DMS79 (cell line): ENCODE results near the gene AP3B1.
"Not testable (repeated sequence)": the region's sequence is repeated elsewhere in the genome, so short reads cannot be mapped to it uniquely, and the experiment has no call there.

ENCODE experiments used
- DNase-seq: peaks from one replicate; lab custom pipeline; 2025; lab: John Stamatoyannopoulos, UW

AP3B1 gene

DNA sequence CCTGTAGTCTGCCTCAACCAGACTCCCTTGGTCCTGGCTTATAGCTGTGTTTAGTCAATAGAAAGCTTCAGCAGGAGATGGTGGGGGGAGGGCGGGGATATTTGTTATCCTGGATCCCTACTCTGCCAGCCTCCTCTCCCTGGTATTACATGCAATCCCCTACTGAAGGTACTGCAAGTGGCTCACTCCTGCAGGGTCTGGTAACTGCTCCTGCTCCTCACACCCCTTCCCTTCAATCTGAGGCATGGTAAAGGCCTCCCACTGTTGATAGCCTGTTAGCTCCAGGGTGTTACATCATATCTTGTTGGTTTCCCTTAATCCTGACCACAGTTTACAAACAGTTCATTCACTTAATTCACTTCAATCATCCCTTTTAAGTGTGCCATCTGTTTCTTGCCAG lies 137.5 kb downstream of the AP3B1 start:
- no peak for DNase-seq

DNA sequence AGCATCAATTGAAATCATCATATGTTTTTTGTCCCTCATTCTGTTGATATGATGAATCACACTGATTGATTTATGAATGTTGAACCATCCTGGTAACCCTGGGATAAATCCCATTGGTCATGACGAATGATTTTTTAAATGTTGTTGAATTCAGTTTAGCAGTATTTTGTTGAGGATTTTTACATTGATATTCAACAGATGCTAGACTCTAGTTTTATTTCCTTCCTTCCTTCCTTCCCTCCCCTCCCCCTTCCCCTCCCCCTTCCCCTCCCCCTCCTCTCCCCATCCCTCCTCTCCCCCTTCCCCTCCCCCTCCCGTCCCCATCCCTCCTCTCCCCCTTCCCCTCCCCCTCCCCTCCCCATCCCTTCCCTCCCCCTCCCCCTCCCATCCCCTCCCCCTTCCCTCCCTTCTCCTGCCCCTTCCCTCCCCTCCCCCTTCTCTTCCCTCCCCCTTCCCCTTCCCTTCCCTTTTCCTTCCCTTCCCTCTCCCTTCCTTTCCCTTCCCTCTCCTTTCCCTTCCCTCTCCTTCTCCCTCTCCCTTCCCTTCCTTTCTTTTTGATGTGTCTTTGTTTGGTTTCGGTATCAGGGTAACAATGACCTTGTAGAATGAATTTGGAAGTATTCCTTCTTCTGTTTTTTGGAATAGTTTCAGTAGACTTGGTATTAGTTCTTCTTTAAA lies 142.8 kb downstream of the AP3B1 start:
- DNase-seq = no peak

DNA sequence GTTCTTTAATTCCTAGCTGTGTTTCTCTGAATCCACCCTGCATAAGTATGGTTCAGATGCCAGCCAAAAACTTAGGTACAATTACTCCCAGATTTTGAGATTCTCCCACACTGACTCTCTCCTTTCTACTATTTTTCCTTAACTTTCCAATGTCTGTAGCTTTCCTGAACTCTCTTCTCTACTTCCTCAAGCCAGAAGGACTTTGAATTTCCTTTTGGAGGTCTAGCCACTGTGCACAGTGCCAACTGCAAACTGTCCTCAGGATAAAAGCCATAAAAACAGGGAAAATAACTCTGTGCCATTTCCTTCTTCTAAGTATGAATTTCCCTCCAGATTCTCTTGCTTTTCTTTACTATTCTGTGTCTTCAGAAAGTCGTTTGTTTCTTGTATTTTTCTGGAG lies 157.2 kb downstream of the AP3B1 start:
- DNase-seq = no peak

DNA sequence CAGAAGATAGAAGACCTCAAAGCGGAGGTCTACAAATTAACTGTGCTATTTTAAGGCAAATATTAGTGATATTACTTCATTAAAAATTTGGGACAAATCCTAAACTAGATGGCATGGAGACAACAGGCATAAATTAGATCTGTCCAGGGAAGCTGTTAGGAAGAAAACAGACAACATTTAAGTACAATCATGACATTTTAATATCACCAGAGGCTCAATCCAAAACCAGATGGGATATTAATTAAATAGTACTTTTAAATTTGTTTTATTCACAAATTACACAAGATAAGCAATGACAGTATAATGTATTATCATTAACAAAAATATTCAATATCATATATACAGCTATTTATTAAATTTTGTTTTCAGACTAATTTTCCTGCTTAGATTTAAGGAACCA lies 161.1 kb downstream of the AP3B1 start:
- no peak for DNase-seq

DNA sequence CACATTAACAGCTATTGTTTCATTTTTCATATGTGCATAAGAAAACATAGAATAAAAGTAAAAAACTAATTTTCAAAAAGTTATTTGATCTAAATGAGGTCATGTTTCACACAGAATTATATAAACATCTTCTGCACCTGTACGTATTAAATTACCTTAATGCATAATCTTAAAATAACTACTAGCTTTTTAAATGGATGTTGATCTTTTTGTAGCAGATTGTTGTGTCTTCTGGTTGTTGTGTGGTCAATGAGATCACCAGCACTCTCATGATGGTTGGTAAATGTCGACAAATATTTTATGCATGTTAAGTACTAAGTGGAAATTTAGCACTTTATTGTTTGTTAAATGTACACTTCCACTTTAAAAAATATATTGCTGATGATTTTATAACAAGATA lies 162.0 kb downstream of the AP3B1 start:
- DNase-seq = no peak

DNA sequence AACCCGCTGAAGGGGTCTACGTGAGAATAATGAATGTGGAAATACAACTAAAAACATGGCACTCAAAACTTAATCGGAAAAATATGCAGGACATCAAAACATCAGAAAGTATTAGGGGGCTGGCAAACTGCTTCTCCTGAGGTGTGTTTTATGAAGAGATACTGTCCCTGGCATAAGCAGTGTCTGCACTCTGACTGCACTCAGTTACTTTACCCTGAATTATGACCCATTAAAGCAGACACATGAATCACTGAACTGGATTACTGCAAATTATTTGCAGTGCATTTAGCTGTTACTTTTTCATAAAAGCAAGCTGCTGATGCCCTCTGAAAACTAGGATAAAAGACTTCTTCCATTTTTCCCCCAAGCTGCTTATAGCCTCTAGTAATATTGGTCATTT lies 164.9 kb downstream of the AP3B1 start:
- no peak for DNase-seq

DNA sequence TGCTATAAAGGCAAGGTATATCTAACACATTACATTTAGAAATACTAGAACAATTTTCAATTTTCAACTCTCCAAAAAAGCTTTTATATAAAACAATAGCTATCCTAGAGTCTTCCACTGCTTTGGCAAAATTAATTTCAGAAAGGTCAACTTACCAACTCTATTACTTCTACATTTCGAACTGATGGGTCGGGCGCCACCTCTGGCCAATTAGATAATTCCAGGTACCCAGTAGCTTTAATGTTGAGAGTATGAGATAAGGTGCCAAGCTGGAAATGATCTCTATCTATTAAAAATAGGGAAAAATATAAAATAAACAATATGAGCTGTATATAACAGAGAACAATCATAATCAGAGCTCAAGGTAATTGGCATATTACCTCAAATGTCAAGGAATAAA lies 166.6 kb downstream of the AP3B1 start:
- no peak for DNase-seq

DNA sequence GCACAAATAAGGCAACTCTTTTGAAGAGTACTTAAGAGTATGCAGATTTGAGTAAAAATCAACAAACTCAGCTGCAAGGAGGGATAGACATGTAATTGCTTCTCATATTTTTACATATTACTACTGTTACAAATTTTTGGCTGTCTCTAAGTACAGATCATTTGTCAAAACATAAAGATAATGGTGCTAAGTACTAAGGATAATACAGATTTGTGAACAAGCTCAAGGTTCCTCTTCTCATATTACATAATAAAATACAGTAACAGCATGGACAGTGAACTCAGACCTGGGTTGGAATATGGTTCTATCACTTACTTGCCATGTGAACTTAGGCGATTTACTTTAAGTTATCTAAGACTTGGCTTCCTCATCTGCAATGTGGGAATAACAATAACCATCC lies 168.0 kb downstream of the AP3B1 start:
- no peak for DNase-seq

DNA sequence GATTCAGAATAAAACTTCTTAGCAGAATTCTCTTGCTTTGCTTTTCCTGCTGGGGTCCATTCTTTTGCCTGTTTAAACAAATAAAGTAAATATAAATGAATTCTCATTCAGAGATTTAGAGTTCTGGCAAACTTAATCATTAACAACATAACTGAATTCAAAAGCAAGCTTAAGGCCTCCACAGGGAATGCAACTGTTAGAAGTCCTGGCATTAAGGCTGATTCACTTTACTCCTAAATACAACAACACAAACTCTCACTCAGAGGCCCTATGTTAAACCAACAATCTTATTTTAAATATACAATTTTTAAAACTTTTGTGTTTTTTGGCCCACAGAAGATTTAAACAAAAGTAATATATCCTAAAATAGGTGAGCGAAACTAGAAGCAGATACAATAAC lies 178.3 kb downstream of the AP3B1 start:
- DNase-seq = no peak

DNA sequence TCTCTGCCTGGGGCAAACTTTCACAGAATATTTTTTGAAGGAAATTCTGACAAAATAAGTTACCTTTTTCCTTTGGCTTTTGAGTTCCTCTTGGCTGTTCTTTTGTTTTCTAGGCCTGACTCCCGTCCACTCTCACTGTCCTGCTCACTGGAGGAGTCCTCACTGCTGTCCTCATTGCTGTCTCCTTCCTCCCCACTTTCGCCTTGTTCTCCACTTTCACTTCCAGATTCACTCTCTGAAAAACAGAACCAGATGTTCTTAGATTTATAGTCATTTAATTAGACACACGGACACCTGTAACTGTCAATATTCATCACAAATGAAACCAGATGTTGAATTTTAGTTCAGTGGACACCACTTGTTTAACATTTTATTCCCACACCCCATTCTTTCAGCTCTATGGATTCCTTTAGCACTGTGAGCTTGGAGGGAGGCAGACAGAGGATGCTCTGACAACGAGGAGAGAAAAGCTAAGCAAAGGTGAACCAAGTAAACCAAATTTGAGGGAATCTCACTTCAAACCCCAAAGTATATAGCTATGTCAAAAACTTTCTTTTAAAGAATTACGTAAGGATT lies 180.7 kb downstream of the AP3B1 start:
- DNase-seq = no peak

DNA sequence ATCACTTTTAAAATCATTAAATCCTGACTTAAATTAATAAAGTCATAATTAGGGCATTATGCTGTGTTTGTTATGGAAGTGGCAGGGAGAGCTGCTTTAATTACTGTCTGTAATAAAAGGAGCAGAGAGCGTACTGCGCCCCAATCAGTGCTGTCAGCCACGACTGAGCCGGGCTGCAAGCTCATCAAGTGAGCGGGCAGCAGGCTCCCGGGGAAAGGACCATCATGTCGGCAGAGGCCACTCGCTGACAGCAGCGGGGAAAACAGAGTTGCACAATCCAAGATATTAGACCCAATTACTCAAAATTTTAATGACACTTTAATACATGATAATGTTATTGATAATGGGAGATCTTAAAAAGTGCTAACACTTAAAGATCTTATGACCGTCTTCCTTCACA lies 181.6 kb downstream of the AP3B1 start:
- DNase-seq = no peak

DNA sequence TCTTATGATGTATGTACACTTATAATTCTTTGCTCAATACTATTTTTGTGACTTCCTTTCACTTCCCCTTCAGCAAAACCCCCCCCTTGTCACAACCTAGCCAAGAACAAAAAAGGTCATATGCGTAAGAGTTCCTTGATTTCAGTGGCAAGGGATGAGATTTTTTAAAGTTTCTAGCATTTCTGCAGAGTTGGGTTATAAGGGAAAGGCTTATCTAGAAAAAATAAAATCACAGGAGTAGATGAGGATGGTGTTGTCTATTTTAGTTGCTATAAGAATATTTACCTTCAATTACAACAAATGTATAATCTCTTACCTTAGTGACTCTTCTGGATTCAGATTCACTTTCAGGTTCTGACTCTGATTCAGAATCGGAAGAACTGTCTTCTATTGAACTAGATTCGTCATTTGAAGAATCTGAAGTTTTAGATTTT lies 184.6 kb downstream of the AP3B1 start:
- DNase-seq = no peak

DNA sequence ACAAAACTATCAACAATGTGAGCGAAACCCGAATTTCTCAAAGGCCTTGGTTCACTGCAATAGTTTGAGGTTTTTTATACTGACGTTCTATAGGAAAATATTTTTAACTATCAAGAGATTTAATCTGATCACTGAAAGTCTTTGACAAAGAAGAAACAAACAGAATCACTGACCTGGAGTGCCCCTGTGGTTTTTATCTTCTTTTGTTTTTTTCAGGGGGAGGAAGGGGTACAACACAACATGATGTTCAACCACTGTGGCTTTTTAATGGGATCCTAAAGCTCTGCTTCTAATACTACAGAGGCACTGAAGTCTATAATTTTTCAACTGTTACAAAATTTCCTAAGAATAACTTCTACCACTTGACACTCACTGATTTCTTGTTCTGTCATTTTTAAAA lies 185.9 kb downstream of the AP3B1 start:
- no peak for DNase-seq

DNA sequence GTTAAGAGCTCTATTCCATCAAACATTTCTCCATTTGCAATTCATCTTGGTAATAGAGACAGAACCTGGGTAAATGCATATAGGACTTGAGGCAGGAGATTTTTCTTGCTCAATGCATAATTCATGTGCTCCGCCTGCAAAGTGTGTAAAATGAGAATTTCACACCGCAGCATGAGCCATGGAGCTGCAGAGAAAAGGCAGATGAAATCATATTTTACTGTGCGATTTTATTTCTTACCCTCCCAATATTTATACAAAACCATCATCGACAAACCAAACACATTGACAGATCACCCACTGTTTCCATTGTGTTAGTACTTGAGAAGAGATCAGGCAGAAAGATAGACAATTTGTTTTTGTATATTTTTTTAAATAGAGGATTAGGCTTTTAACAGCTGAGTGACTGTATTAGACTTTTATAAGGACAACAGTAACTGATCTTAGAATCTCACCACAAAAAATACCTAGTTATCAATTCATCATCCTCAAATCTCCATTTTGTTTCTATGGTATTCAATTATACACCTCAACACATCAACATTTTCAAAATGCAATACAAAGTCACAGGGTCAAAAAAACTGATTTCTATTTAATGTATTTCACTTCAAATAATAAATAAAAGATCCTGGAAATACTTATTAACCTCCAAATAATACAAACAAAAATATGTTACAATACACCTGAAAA lies 191.1 kb downstream of the AP3B1 start:
- DNase-seq = no peak

DNA sequence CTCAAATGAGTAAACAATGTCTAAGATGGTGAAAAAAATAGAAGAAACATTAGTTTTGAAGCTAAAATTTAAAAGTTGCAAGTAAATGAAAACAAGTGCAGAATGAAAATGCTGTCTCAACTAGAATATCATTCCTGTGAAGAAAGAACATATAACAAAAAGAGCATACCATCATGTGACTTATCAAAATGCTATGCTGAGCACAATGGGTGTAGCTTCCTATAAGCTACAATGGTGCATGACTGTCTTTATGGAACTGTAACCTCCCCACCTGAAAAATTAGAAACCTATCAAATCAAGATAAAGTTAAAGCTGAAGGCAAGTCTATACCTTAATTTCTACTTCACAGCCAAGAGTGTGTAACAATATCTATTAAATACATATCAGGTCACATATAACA lies 192.0 kb downstream of the AP3B1 start:
- DNase-seq = no peak

DNA sequence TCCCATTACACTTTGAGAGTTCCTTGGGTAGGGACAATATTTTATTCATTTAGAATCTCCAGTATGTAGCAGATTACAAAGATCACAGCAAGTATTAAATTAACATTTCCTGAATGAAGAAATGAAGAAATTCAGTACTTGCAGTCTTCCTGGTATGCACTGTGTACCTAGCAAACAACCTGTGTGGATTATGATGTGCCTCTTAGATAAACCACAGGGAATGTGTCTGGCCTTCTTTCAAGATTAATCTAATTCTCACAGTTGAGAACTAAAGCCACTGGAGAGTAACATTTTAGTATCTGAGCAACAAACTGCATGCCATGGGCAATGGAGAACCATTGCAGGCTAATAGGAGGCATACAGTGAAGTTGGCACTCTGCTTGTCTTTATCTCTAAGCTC lies 199.4 kb downstream of the AP3B1 start:
- DNase-seq = no peak

DNA sequence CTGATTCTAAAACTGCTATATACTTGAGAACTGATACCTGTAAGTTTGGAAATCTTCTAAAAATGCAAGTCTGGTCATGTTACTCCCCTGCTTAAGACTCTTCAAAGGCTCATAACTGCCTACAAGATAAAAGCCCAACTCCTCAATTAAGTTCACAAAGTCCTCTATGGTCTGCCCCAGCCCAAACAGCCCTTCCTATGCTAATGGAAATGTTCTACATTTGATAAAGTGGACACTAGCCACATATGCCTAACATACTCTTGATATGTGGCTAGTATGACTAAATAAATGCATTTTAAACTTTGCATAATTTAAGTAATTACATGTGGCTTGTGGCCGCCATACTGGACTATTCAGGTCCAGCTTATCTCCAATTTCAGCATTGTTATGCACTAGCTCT lies 204.5 kb downstream of the AP3B1 start:
- no peak for DNase-seq

DNA sequence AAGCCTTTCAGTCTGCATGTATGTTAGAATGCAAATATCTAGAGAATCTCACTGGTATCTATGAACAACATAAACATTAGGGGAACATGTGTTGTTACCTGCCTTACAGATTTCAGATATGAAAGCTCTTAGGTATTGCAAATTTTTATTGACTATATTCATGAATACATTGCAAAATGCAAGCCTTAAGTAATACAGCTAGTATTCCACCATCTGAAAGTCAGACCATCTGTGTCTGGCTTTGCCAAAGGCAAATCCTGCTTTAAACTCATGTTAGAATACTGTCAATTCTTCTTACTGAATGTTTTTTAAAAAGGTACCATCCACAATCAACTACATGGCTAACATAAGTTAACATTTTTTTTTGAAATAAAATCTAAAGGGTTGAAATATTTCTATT lies 215.6 kb downstream of the AP3B1 start:
- DNase-seq = no peak

DNA sequence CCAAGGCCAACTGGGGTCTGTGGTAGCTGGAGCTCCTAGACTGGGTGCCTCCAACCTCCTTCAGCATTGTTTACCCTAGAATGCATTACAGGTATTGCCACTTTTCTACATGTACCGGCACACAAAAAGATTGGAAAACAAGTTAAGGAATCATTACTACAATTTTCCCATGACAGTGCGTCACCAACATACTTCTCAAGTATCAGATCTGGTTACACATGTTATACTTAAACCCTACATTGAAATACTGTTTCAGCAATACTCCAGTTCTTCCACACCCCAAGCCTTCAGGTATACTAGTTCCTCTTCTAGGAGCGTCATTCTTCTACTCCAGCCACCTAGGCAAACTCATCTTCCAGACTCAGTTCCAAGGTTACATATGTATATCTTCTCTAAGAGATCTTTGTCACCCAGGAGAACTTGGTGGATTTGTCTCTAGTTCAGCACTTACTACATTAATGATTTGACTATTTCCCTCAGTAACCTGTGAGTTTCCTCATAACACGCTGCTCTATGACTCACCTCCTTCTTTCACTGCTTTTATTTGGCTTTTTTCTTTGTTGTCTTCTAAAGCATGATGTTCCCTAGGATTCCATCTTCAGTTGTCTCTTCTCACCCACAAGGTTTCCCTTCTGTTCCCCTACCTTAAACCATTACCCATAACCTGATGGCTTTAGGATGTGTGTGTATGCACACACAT lies 217.0 kb downstream of the AP3B1 start:
- no peak for DNase-seq

DNA sequence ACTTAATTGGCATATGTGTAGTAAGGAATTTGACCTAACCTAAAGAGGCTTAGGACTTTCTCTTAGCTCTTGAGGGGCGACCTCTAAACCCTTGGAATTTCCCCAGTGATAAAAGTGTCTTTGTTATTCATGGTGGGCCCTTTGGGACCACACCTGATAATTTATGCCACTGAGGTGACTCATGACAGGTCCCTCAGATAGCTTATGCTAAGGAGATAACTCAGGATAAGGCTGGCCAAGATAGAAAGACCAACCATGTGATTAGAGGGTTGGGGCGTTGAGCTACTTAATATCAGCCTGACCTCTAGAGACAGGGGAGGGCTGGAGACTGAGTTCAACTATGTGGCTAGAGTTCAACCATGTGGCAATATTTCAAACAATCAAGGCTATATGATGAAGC lies 218.1 kb downstream of the AP3B1 start:
- DNase-seq = no peak

DNA sequence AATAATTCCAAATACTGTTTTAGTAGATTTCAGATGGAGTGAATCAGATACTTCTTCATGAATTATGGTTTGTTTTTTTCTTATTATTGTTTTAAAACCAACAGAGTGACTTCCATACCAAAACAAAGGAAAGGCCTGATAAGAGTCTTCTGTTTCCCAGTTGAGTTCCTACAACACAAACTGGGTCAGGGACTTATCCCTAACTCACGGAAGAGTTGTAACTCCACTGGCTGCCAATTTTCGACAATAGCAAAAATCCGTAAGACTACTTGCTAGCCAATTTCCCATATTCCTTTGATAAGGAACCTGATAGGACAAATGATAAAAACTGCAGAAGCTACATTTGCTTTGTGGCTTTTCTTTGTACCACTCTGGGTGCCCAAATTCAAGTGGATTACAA lies 219.2 kb downstream of the AP3B1 start:
- DNase-seq = no peak

DNA sequence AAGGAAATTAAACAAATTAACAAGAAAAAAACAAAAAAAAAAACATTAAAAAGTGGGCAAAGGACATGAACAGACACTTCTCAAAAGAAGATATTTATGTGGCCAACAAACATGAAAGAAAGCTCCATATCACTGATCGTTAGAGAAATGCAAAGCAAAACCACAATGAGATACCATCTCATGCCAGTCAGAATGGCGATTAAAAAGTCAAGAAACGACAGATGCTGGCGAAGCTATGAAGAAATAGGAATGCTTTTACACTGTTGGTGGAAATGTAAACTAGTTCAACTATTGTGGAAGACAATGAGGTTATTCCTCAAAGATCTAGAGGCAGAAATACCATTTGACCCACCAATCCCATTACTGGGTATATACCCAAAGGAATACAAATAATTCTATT lies 223.8 kb downstream of the AP3B1 start:
- not testable (repeated sequence) for DNase-seq

DNA sequence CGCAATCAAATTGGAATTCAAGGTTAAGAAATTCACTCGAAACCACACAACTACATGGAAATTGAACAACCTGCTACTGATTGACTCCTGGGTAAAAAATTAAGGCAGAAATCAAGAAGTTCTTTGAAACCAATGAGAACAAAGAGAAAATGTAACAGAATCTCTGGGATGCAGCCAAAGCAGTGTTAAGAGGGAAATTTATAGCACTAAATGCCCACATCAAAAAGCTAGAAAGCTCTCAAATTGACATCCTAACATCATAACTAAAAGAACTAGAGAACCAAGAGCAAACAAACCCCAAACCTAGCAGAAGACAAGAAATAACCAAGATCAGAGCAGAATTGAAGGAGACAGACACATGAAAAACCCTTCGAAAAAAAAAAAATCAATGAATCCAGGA lies 226.9 kb downstream of the AP3B1 start:
- DNase-seq = not testable (repeated sequence)
